ENCODE data around the gene RAB17.

GRCh38 chr2:237614151-237614720, 23.7 kb upstream of the RAB17 start:
- no peak for TF ChIP-seq CREB5 (CRISPR knock-in tag; IDR thresholded peaks at IDR 0.05; ENCODE audit: low read depth)
- no peak for TF ChIP-seq PATZ1 (CRISPR knock-in tag; IDR thresholded peaks at IDR 0.05; ENCODE audit: borderline replicate concordance)
- no peak for TF ChIP-seq ZNF565 (CRISPR knock-in tag; conservative IDR thresholded peaks at IDR 0.05; ENCODE audit: low read depth)
- TF ChIP-seq RARB (CRISPR knock-in tag; IDR thresholded peaks at IDR 0.05) = no peak

All from SK-N-SH treated with all-trans-retinoic acid at 6 μM for 48 hours (cell line).